Measurements from ENCODE around the gene ATP5F1B.
A peak's percentile ranks its signal among the peaks of the same experiment; 100 is the strongest.
"Not testable (repeated sequence)": the region's sequence is repeated elsewhere in the genome, so short reads cannot be mapped to it uniquely, and the experiment has no call there.

The ATP5F1B gene

DNA sequence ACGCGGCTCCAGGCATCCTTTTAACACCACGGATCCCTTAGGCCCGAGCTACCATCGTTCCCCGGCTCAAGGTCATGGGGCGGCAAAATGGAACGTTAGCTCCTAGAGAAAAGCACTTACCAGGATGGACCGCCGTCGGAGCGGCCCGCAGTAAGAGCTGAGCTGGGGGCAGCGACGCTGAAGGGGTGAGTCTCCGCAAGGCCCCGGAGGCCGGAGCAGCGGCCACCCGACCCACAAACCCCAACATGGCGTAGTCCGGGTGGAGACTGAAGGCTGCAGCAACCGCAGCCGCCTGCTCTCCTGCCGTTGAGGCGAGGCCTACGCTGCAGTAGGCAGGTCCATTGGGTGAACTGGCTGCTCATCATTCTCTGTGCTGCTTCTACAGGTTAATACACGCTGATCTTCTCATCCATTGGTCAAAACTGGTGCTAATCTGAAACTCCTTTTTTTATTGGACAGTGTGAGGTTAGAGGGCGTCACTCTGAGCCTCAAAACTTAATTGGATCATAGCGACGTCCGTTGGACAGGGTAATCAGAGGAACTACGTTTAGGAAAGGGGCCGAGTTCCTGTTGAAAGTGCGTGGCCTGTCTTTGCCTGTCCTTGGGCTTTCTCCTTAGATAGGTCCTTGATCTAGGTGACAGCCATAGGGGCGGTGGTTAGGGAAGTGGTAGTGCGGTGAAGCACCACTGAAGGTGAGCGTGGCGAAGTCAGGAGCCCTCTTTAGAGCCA, at the start of gene ATP5F1B:
Gene ATP5F1B, minus strand, starts transcription at position 268 of the 730 bp plus-strand sequence. Its CDS starts 21 bp downstream, at position 247.
- peak; percentile 100 for DNase-seq (ENCODE audit: low read depth, low spot score)

DNA sequence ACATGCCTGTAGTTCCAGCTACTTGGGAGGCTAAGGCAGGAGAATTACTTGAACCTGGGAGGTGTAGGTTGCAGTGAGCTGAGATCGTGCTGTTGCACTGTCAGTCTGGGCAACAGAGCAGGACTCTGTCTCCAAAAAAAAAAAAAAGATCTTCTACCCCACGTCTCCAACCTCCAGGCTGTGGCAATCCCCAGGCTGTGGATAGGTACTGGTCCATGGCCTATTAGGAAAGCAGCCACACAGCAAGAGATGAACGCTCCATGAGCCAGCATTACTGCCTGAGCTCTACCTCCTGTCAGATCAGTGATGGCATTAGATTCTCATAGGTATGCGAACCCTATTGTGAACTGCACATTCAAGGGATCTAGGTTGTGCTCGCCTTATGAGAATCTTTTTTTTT, 48.4 kb upstream of the ATP5F1B start:
- no peak for DNase-seq (ENCODE audit: low read depth, low spot score)

DNA sequence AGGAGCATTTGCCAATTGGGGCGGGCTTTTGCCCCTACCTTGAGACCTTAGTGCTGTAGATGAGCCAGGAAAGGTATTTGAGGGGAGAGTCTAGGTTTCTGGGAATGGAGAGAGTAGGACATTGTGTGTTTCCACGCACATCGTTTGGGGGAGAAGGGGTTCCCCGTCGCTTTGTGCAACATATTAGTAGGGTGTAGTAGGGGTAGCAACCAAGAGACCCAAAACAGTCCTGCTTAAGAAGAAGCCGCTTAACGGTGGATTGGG, 43.0 kb upstream of the ATP5F1B start:
- DNase-seq (ENCODE audit: low read depth, low spot score), result no peak

DNA sequence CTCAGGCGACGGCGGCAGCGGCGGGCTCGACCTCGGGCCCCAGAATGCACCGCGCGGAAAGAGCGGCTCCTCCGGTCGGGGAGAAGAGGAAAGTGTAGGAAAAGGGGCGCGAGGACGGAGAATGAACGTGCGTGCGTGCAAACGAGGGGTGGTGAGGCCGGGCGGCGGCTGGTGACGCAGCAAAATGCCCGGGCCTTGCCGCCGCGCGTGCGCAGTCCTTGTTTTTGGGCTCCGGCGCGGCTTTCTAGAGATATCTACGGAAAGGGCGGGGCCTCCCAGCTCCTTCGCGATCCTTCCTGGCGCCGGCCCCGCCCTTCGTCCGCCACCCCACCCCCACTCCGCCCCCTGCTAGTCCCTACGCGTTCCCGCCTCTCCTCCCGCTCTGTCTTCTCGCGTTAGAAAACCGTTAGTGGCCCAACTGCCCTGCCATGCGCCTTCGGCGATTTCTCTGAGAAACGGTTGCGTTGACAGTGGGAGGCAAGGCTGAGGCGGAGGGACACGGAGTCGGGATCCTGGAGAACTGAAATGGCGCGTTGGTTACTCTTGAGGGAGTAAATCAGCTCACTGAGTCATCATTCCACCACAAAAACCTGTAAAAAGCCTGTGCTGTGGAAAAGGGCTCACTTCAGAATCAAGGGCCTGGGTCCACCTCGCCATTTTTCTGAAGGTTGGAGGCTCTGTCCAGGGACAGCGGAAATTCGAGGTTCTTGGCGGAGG, 42.5 kb upstream of the ATP5F1B start, which contains the start of gene PTGES3:
Gene PTGES3, minus strand, starts transcription at position 156 of the 717 bp plus-strand sequence. CDS start 285 bp downstream, outside the sequence.
- peak; percentile 91 for DNase-seq (ENCODE audit: low read depth, low spot score)

DNA sequence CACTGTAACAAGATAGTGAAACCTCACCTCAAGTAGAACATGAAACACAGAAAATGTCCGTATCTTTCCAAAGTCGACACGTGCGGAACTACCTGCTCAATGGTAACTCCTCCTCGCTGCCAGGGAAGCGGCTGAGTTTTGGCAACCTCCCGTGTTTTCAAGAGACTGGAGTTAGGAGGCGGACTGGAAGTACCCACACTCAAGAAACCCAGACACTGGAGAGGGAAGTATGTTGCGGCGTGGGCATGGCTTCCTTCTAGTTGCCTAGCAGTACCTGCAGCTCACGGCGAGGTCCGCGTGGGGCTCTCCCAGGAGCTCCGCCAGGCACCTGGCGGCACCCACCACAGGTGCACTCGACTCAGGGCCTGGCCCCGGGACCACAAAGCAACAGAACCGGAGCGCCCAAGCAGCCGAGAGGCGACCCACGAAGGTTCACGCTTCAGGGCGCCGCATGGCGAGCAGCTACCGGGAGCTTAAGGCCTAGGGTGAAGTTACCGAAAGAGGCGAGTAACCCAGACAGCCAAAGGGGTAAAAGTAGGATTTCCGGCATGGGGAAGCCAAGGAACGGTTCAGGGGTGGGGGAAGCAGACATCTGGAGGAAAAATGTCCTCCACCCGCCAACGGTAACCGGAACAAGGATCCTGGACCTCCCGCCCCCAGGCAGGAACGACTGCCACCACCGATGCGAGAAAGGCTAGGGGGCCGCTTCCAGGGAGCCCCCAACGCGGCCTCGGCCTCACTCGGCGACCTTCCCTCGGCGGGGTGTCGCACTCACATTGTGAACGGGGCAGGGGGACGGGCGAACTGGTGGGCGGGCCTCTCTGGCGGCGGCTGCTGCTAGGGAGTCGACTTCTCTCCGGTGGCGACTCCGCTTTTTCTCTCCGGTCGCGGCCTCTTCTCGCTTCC, 41.7 kb upstream of the ATP5F1B start:
- DNase-seq (ENCODE audit: low read depth, low spot score), result no peak

DNA sequence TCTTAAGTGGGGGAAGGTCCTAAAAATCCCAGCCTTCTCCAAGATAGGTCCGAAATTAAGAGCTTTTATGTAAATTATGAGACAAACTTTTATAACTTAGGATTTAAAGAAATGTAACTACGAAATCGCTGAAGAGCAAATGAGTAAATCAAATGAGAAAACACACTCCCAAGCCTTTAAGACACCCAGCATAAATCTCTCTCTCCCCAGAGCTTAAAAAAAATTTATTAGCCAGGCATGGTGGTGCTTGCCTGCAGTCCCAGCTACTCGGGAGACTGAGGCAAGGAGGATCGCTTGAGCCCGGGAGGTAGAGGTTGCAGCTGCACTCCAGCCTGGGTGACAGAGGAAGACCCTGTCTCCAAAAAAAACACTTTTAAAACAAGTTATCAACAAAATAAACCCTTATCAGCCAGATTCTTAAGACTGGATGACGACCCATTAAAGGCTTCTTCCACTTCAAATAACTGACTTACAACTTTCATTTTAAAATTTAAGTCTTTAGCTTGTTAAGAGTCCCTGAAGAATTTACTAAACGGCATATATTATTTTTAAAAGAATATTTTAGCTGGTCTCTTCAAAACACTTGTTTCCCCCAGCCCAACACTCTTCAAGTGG, 39.1 kb upstream of the ATP5F1B start:
- DNase-seq (ENCODE audit: low read depth, low spot score), result no peak

DNA sequence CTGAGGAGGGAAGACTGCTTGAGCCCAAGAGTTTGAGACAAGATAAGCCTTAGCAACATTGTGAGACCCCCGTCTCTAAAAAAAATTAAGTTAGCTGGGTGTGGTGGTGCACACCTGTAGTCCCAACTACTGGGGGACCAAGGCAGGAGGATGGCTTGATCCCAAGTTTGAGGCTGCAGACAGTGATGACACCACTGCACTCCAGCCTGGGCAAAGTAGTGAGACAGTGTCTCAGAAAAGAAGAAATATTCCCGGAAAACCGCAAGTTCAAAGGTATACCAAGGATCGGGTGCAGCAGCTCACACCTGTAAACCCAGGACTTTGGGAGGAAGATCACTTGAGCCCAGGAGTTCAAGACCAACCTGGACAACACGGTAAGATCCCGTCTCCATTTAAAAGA, 36.5 kb upstream of the ATP5F1B start:
- no peak for DNase-seq (ENCODE audit: low read depth, low spot score)

DNA sequence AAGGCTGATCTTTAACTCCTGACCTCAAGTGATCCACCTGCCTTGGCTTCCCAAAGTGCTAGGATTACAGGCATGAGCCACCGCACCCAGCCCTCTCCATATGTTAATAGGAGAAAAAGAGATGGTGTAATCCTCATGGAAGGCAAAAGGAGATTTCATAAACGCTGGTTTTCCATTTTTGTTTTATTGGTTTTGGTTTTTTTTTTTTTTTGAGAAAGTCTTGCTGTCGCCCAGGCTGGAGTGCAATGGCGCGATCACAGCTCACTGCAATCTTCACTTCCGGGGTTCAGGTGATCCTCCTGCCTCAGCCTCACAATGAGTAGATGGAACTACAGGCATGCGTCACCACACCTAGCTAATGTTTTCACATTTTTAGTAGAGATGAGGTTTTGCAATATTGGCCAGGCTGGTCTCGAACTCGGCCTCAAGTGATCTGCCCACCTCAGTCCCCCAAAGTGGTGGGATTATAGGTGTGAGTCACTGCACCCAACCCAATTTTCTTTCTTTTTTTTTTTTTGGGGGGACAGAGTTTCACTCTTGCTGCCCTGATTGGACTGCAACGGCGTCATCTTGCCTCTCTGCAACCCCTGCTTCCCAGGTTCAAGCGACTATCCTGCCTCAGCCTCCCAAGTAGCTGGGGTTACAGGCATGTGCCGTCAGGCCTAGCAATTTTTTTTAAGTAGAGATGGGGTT, 34.2 kb upstream of the ATP5F1B start:
- DNase-seq (ENCODE audit: low read depth, low spot score), result no peak

DNA sequence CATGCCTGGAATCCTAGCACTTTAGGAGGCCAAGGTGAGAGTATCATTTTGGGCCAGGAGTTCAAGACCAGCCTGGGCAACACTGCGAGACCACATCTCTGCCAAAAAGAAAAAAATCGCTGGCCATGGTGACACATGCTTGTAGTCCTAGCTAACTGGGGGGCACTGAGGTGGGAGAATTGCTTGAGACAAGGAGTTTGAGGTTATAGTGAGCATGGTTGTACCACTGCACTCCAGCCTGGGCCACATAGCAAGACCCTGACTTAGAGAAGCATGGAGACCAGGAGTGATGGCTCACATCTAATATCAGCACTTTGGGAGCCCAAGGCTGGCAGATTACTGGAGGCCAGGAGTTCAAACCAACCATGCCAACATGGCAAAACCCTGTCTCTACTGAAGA, 33.1 kb upstream of the ATP5F1B start:
- no peak for DNase-seq (ENCODE audit: low read depth, low spot score)

DNA sequence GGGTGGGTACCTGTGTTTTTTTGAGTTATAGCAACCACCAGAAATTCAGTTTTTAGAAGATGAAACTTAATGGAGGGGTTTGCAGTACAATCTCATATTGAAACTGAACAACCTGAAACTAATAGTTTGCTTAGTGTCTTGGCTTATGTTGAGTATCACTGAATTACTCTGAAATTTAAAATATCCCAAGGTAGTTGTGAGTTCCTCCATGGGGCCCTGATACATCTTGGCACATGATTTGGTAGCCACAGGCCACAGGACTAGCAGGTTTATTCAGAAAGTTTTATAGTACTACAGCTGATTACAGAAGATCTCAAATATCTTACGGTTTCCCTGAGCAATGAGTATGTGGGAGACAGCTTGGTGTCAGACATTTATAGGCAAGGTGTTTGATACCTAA, 31.9 kb upstream of the ATP5F1B start:
- no peak for DNase-seq (ENCODE audit: low read depth, low spot score)

DNA sequence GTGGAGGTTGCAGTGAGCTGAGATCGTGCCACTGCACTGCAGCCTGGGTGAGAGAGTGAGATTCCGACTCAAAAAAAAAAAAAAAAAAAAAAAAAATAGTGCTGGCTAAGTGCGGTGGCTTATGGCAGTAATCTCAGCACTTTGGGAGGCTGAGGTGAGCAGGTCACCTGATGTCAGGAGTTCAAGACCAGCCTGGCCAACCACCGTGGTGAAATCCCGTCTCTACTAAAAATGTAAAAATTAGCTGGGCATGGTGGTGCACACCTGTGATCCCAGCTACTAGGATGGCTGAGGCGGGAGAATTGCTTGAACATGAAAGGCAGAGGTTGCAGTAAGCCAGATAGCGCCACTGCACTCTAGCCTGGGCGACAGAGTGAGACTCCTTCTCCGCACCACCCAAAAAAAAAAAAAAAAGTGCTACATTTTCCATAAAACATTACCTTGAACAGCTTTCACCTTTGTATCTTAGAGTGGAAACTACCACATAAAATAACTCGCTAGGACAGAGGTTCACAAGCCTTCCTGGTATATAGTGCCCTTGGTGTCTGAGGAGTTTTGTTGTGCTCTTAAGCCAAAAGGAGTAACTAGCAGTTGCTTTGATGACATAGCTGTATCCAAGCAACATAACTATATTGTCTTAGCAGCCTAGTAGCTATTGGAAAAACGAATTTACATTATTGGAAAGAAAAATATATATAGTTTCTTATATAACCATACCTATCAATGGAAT, 31.2 kb upstream of the ATP5F1B start:
- no peak for DNase-seq (ENCODE audit: low read depth, low spot score)

DNA sequence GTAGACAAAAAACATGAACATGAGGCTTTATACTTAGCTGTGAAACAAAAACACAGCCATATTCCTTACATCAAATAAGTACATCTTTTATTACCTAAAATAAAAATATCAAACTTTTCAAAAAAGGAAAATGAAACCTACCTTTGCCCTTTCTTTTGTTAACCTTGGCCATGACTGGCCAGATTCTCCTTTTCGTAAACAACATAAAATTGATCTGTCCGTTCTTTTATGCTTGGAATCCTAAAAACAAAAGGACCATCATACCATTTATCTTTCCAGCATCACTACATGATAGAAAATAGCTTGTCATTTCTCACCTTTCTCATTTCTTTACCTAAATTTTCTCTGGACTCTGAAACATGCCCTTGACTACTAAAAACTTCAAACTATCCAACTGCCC, 25.8 kb upstream of the ATP5F1B start:
- DNase-seq (ENCODE audit: low read depth, low spot score), result no peak

DNA sequence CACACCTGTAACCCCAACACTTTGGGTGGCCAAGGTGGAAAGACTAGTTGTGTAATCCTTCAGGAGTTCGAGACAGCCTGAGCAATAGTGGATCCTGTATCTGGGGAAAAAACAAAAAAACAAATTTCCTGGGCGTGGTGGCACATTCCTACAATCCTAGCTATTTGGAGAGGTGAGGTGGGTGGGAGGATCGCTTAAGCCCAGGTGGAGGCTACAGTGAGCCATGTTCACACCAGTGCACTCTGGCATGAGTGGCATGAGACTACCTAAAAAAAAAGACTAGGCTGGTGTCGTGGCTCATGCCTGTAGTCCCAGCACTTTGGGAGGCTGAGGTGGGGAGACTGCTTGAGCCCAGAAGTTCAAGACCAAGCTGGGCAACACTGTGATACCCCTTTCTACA, 25.1 kb upstream of the ATP5F1B start:
- no peak for DNase-seq (ENCODE audit: low read depth, low spot score)

DNA sequence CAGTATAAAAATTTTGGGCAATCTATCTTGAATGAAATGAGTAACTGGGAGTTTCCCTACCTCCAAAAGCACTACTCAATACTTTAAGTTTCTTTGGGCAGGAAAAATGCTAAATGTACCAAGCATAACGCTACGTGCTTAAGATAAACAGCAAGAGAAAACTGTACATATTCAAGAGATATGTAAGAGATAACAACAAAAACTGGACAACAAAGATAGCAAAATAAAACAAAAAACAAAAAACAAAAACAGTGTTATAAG, 22.3 kb upstream of the ATP5F1B start:
- no peak for DNase-seq (ENCODE audit: low read depth, low spot score)

DNA sequence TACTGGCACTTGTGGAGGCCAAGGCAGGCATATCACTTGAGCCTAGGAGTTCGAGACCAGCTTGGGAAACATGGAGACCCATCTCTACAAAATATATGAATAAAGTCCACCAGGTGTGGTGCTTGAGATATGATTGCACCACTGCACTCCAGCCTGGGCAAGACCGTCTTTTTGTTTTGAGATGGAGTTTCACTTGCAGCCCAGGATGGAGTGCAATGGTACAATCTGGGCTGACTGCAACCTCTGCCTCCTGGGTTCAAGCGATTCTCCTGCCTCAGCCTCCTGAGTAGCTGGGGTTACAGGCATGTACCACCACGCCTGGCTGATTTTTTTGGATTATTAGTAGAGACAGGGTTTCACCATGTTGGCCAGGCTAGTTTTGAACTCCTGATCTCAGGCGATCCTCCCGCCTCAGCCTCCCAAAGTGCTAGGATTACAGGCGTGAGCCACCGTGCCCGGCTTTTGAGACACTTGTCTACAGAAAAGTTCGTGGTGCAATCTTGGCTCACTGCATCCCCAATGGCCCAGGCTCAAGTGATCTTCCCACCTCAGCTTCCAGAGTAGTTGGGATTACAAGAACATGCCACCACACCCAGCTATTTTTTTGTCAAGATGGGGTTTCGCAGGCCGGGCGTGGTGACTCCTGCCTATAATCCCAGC, 16.3 kb upstream of the ATP5F1B start:
- DNase-seq (ENCODE audit: low read depth, low spot score), result no peak

DNA sequence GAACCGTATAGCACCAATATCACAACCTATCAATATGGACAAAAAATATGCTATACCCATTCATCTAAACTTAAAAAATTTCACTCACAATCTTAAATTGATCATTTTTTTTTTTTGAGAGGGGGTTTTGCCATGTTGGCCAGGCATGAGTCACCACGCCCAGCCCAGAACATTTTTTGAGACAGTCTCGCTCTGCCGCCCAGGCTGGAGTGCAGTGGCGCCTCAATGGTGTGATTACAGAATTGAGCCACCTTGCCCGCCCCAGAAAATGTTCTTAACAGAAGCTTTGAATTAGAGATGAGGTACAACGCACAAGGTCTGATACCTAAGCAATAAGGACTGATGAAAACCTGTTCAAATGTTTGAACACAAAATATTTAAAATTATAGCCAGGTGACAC, 15.8 kb upstream of the ATP5F1B start:
- DNase-seq (ENCODE audit: low read depth, low spot score), result no peak

DNA sequence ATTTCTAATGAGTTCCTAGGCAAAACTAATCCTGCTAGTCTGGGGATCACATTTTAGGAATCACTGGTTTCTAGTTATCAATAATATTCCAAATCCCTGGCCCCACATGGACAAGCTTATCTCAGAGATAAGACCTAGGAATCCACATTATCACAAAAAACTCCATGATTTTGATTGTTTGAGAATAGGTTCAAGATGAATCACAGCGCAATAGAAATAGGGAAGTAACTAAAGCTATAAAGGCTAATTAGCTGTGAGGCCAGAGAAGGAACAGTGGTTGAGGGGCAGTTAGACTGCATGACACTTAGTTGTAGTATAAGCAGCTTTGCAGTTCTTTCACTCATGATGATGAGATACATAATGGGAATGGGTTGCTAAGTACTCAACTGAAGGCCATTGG, 13.1 kb upstream of the ATP5F1B start:
- no peak for DNase-seq (ENCODE audit: low read depth, low spot score)

DNA sequence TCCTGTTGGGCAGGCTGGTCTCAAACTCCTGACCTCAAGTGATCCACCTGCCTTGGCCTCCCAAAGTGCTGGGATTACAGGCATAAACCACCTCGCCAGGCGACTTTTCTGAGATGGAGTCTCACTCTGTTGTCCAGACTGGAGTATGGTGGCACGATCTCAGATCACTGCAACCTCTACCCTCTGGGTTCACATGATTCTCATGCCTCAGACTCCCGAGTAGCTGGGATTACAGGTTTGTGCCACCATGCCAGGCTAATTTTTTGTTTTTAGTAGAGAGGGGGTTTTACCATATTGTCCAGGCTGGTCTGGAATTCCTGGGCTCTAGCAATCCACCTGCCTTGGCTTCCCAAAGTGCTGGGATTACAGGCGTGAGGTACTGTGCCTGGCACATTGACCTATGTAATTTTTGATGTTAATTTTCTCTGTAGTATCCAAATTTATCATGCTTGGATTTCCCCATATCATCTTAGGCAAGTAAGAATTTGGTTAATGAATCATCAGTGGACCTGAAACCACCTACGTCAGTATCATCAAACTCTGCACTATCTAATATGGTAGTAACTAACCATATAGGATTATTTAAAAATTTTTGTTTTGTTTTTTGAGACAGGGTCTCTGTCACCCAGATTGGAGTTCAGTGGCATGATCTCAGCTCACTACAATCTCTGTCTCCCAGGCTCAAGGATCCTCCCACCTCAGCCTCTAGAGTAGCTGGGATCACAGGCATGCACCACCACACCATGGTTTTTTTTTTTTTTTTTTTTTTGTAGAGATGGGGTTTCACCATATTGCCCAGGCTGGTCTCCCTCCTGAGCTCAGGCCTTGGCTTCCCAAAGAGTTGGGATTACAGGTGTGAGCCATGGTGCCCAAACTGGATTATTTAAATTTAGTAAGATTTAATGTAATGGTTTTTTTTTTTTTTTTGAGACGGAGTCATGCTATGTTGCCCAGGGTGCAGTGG, 11.9 kb upstream of the ATP5F1B start:
- no peak for DNase-seq (ENCODE audit: low read depth, low spot score)

DNA sequence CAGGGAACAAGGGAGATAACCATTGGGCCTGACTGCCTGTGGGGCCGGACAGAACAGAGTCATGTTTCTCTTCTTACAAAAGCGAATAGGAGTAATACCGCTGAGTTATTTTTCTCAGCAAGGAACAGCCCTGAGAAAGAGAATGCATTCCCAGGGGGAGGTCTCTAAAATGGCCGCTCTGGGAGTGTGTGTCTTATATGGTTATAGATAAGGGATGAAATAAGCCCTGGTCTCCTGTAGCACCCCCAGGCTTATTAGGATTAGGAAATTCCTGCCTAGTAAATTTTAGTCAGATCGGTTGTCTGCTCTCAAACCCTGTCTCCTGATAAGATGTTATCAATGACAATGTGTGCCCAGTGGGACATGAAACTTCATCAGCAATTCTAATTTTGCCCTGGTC, 8.0 kb upstream of the ATP5F1B start:
- DNase-seq (ENCODE audit: low read depth, low spot score), result not testable (repeated sequence)

All from iPS DF 19.7 (cell line).